Inflammatory macrophage treated with lipopolysaccharide for 1 hour (primary cell): ENCODE data around the gene TSPAN9.

Source experiments
- DNase-seq, 2 donors: peaks; one replicate each; pipeline ENCODE4 v3.0.0-alpha.2; 2020 to 2022

Gene TSPAN9

GRCh38 chr12:3145033-3145432 lies 67.9 kb downstream of the TSPAN9 start:
- DNase-seq: no peak

- DNase-seq: no peak
These were observed 68.5 kb downstream of the TSPAN9 start for GRCh38 chr12:3145546-3146310.

GRCh38 chr12:3147260-3147659 lies 70.1 kb downstream of the TSPAN9 start:
- DNase-seq: no peak

- no peak for DNase-seq
These were observed 71.3 kb downstream of the TSPAN9 start for GRCh38 chr12:3148366-3149000.

GRCh38 chr12:3149515-3150307 lies 72.5 kb downstream of the TSPAN9 start:
- DNase-seq: no peak

GRCh38 chr12:3150308-3150670 lies 73.1 kb downstream of the TSPAN9 start:
- no peak for DNase-seq

- DNase-seq: no peak
These were observed 74.0 kb downstream of the TSPAN9 start for GRCh38 chr12:3150931-3151835.

GRCh38 chr12:3152011-3152511 lies 74.9 kb downstream of the TSPAN9 start:
- no peak for DNase-seq

- DNase-seq: no peak
These were observed 75.7 kb downstream of the TSPAN9 start for GRCh38 chr12:3152892-3153291.

- no peak for DNase-seq
These were observed 76.8 kb downstream of the TSPAN9 start for GRCh38 chr12:3154006-3154405.

- no peak for DNase-seq
These were observed 78.7 kb downstream of the TSPAN9 start for GRCh38 chr12:3155702-3156370.

GRCh38 chr12:3157581-3158323 lies 80.6 kb downstream of the TSPAN9 start:
- no peak for DNase-seq

- DNase-seq: no peak
These were observed 81.8 kb downstream of the TSPAN9 start for GRCh38 chr12:3158851-3159465.

- DNase-seq: no peak
These were observed 82.9 kb downstream of the TSPAN9 start for GRCh38 chr12:3160081-3160480.

GRCh38 chr12:3161861-3162260 lies 84.7 kb downstream of the TSPAN9 start:
- no peak for DNase-seq

GRCh38 chr12:3164454-3165077 lies 87.4 kb downstream of the TSPAN9 start:
- no peak for DNase-seq

GRCh38 chr12:3165078-3165980 lies 88.2 kb downstream of the TSPAN9 start:
- DNase-seq: no peak

- DNase-seq: no peak
These were observed 90.5 kb downstream of the TSPAN9 start for GRCh38 chr12:3167636-3168035.
